ENCODE measurements around the gene COMT. TPM values are rescaled to one million over a fixed set of nuclear protein-coding genes. Genes with fewer than 3 reads are reported as not detected.

The COMT gene
- total and polyA plus RNA-seq, 9 of the 15 experiments (the other 6 are each of a cell fraction or from before 2014, with no cell fraction given): 12.5 to 351 (median 155) TPM

- no peak for TF ChIP-seq UBTF (IDR thresholded peaks at IDR 0.05; ENCODE audit: borderline replicate concordance in 1 of 2, low read depth in 2 of 2, low read length in 2 of 2)
- no peak for TF ChIP-seq SP2 (IDR thresholded peaks at IDR 0.05; ENCODE audit: extremely low read depth, low read depth, low read length, poor library complexity, severe bottlenecking)
- TF ChIP-seq ZNF12 (CRISPR knock-in tag; IDR thresholded peaks at IDR 0.05): no peak
- TF ChIP-seq LARP7 (IDR thresholded peaks at IDR 0.05): peak; percentile 39; the same call in 1 of the 2 replicates
- TF ChIP-seq EP400 (IDR thresholded peaks at IDR 0.05): no peak
- TF ChIP-seq MTA3 (IDR thresholded peaks at IDR 0.05; ENCODE audit: borderline replicate concordance): peak; percentile 65
- no peak for TF ChIP-seq ZBTB34 (CRISPR knock-in tag; IDR thresholded peaks at IDR 0.05)
- no peak for TF ChIP-seq ZFPM2 (CRISPR knock-in tag; IDR thresholded peaks at IDR 0.05)
- no peak for TF ChIP-seq CREB3 (tag; conservative IDR thresholded peaks at IDR 0.05; ENCODE audit: low read depth)
- no peak for TF ChIP-seq ZNF75A (CRISPR knock-in tag; IDR thresholded peaks at IDR 0.05)
- no peak for TF ChIP-seq MAX (CRISPR knock-in tag; IDR thresholded peaks at IDR 0.05)
- no peak for TF ChIP-seq PURB (CRISPR knock-in tag; IDR thresholded peaks at IDR 0.05; ENCODE audit: low read depth)
- no peak; the same call in none of the 2 replicates for TF ChIP-seq CHD2 (IDR thresholded peaks at IDR 0.05; ENCODE audit: low read depth, low read length)
- TF ChIP-seq ZNF583 (CRISPR knock-in tag; IDR thresholded peaks at IDR 0.05): no peak; the same call in none of the 2 replicates
- TF ChIP-seq MITF (IDR thresholded peaks at IDR 0.05): no peak; the same call in 1 of the 2 replicates
- TF ChIP-seq CTCFL (IDR thresholded peaks at IDR 0.05; ENCODE audit: borderline replicate concordance, insufficient read depth, low read depth, low read length, poor library complexity, severe bottlenecking): peak; percentile 97
- no peak for TF ChIP-seq RUNX1 (IDR thresholded peaks at IDR 0.05; ENCODE audit: low read depth)
- TF ChIP-seq HEY1 (CRISPR knock-in tag; IDR thresholded peaks at IDR 0.05; ENCODE audit: borderline replicate concordance): no peak
Measured at GRCh38 chr22:19970479-19971275, 29.1 kb downstream of the COMT start (continued).
